Subcutaneous adipose tissue (tissue), 4 donors: ENCODE results near the gene SUGP2. TPM values are rescaled to one million over a fixed set of nuclear protein-coding genes. Genes with fewer than 3 reads are reported as not detected.

Source experiments
- total RNA-seq, 4 donors: library from RNA; depleted of rRNA; stranded (reverse); fragments of >200 nt; gene quantifications; one replicate each; pipeline ENCODE4 v1.1.0, GENCODE V29; 2016
- TF ChIP-seq, protein P1 (sequence below): fragments of 450-650 bp; IDR thresholded peaks from one replicate; pipeline ENCODE4 v1.5.1; 2016; ENCODE audit warnings: low read depth, mild to moderate bottlenecking, control low read depth, antibody characterized with exemption, moderate library complexity

Gene SUGP2
- total RNA-seq, 4 donors from 2014 or later = 29.2 to 59.5 (median 42.2) TPM

DNA sequence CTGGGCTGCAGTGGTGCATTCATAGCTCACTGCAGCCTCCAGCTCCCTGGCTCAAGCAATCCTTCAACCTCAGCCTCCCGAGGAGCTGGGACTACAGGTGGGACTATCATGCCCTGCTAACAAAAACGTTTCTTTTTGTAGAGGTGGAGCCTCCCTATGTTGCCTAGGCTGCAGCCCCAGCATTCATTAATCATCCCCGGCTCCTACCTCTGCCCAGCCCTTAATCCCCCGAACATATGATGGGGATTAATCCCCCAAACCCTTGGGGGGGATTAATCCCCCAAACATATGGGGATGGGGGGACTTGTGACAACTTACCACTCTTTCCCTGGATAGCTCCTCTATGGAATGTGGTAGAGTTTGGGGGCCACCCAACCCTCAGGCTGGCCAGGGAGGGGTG, 45.9 kb downstream of the SUGP2 start:
- TF ChIP-seq, protein P1, sequence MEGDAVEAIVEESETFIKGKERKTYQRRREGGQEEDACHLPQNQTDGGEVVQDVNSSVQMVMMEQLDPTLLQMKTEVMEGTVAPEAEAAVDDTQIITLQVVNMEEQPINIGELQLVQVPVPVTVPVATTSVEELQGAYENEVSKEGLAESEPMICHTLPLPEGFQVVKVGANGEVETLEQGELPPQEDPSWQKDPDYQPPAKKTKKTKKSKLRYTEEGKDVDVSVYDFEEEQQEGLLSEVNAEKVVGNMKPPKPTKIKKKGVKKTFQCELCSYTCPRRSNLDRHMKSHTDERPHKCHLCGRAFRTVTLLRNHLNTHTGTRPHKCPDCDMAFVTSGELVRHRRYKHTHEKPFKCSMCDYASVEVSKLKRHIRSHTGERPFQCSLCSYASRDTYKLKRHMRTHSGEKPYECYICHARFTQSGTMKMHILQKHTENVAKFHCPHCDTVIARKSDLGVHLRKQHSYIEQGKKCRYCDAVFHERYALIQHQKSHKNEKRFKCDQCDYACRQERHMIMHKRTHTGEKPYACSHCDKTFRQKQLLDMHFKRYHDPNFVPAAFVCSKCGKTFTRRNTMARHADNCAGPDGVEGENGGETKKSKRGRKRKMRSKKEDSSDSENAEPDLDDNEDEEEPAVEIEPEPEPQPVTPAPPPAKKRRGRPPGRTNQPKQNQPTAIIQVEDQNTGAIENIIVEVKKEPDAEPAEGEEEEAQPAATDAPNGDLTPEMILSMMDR = no peak

DNA sequence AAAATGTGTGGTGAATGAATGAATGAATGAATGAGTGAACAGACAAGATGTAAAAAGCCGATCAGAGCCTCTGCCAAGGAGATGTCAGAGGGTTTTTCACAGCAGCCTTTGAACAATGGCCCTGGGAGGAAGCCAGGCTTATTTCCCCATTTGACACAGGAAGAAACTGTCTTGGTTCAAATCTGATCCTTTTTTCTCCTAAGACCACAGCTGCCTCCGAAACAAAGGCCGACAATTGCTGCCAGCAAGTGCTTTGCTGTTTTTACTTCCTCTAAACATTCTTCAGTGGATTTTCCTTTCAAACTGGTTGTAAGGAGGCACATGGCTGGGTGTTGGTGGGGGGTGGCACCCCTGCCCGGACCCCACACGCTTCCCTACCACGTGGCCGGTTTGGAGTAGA, 48.1 kb downstream of the SUGP2 start:
- TF ChIP-seq, protein P1 = no peak

DNA sequence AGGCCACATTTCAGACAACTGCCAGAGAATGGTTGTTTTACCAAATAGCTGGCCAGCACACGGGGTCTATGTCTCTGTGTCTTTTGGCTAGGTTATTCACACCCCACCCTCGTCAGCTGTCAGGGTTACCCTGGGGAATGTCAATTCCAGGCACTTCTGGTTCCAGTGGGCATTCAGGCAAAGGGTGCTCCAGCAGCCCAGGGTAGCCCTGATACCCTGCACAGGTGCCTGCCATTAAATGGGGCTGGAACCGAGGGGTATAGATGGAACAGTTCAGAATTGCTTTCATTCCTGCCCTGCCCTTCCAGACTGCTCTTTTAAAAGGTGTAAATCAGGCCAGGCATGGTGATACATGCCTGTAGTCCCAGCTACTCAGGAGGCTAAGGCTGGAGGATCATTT, 49.1 kb downstream of the SUGP2 start:
- TF ChIP-seq, protein P1 = no peak

DNA sequence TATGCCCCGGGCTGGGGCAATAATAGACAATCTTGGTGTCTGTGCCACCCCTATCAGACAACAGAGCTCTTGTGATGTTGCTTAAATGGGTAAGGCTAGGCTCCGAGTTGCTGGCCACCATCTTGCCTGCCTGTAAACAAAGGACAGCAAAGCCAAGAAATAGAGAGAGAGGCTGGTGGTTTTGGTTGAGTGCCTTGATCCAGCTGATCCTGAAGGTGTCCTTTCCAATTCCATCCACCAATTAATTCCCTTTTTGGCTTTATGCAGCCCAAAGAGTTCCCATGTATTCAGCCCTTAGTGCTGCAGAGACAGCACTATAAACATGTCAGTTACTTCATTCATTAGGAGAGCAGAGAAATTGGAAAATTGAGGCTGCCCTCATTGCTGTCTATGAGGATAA, 50.6 kb downstream of the SUGP2 start:
- TF ChIP-seq, protein P1 = no peak

DNA sequence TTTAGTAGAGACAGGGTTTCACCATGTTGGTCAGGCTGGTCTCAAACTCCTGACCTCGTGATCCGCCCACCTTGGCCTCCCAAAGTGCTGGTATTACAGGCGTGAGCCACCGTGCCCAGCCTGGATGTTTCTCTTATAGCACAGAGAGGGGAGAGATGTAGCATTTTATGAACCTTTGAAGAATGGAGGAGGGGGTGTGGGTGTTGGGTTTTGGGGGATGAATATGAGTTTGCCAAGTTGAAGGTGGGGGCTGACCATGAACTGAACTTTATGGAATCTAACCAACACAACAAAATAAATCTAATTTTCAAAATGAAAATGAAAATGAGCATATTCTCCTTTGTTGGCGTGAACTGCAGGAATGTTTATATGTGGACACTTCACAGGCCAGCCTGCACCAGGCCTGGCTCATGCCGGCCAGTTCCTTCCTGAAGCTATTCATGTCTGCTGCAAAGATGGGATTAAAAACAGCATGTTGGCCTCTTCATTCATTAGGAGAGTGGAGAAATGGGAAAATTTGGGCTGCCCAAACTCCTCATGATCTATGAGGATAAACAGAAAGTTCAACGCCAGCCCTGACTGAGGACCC, 52.8 kb downstream of the SUGP2 start:
- TF ChIP-seq, protein P1 = no peak

DNA sequence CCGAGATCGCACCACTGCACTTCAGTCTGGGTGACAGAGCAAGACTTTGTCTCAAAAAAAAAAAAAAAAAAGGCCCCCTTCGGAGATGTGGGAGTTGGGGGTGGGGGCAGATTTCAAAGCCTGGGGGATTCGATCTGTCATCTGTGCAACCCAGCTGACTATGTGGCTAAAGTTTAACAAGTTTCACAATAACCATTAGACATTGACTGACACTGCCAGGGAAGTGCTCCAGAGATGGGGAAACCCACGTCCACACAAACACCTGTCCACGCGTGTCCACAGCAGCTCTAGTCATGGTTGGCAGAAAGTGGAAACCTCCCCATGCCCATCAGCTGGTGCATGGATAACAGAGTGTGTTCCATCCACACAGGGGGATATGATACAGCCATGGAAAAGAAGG, 54.7 kb downstream of the SUGP2 start:
- TF ChIP-seq, protein P1 = no peak

DNA sequence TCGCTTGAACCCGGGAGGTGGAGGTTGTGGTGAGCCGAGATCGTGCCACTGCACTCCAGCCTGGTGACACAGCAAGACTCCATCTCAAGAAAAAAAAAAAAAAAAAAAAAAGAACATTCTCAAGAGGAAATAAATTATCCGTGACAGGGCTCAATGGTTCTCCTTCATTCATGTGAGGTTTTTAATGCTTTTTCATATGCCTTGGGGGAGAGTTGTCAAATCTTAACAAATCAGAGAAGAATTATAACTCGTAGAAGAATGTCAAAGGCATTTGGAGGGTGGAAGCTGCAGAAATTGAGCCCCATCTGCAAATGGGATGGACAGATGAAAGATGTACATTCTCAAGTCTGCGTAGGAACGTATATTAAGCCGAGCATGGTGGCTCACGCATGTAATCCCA, 57.4 kb downstream of the SUGP2 start:
- TF ChIP-seq, protein P1 = no peak
